IMR-90 (cell line): ENCODE data around the gene IVNS1ABP.

Source experiments
- CTCF ChIP-seq: conservative IDR thresholded peaks from 2 replicates; pipeline ENCODE4 v1.5.1; 2012; ENCODE audit warnings: mild to moderate bottlenecking, low read depth, low read length, improper control_type of control experiment
- FOS ChIP-seq: fragments of 150-350 bp; IDR thresholded peaks from 2 replicates; pipeline ENCODE4 v1.6.1; 2016; ENCODE audit warnings: low read depth, low read length
- MAFK ChIP-seq: IDR thresholded peaks from 2 replicates; pipeline ENCODE4 v1.6.1; 2012; ENCODE audit warnings: low read depth, low read length, improper control_type of control experiment
- MAZ ChIP-seq: IDR thresholded peaks from 2 replicates; pipeline ENCODE4 v1.6.1; 2012; ENCODE audit warnings: low read depth, mild to moderate bottlenecking, low read length, improper control_type of control experiment, moderate library complexity, borderline replicate concordance
- POLR2A ChIP-seq: IDR thresholded peaks from 2 replicates; pipeline ENCODE4 v1.6.1; 2012; ENCODE audit warnings: mild to moderate bottlenecking, low read depth, low read length
- RCOR1 ChIP-seq: IDR thresholded peaks from 2 replicates; pipeline ENCODE4 v1.6.1; 2012; ENCODE audit warnings: mild to moderate bottlenecking, low read length, improper control_type of control experiment; ENCODE audit not compliant: insufficient replicate concordance
- SMC3 ChIP-seq: fragments of 150-350 bp; IDR thresholded peaks from 2 replicates; pipeline ENCODE4 v1.6.1; 2016; ENCODE audit warnings: low read depth, mild to moderate bottlenecking, antibody characterized with exemption, low read length, moderate library complexity
- USF2 ChIP-seq: fragments of 150-350 bp; IDR thresholded peaks from 2 replicates; pipeline ENCODE4 v1.6.1; 2017; ENCODE audit warnings: mild to moderate bottlenecking, antibody characterized with exemption, low read length, low read depth

GRCh38 chr1:185263780-185264179 is 53.3 kb downstream of the IVNS1ABP start:
- TF ChIP-seq CTCF: no peak
- TF ChIP-seq POLR2A: no peak
- TF ChIP-seq SMC3: no peak
- no peak for TF ChIP-seq FOS
- TF ChIP-seq MAZ: no peak
- TF ChIP-seq RCOR1: no peak
- no peak for TF ChIP-seq USF2
- TF ChIP-seq MAFK: no peak
